ENCODE measurements around the gene ZNF256. TPM values are rescaled to one million over a fixed set of nuclear protein-coding genes. Genes with fewer than 3 reads are reported as not detected.

Gene ZNF256
- 4.7 and 5.5 TPM in 2 replicates for total RNA-seq

GRCh38 chr19:57947419-57948134, at the start of gene ZNF256:
Gene ZNF256, minus strand, starts transcription at chr19:57947706. Its CDS starts 232 bp downstream, at chr19:57947474.

GRCh38 chr19:57974434-57974833, 26.9 kb upstream of the ZNF256 start, which contains the start of gene C19orf18:
Gene C19orf18, minus strand, starts transcription at chr19:57974534. Its CDS starts 102 bp downstream, at chr19:57974432.

GRCh38 chr19:57934820-57935665, 12.5 kb downstream of the ZNF256 start, which contains the start of gene ZNF418:
Gene ZNF418, minus strand, starts transcription at chr19:57935402. Its CDS starts 1,580 bp downstream, at chr19:57933822.

GRCh38 chr19:57916168-57916995, 31.1 kb downstream of the ZNF256 start, which contains the start of gene ZNF417:
Gene ZNF417, minus strand, starts transcription at chr19:57916592. Its CDS starts 181 bp downstream, at chr19:57916411.

Other genes with a start within 250 kb of the ZNF256 start
- 0.79 and 1.6 TPM in 2 replicates for gene ZNF154, start 238.5 kb downstream of the ZNF256 start, total RNA-seq
- 4.5 and 5.1 TPM in 2 replicates for gene ZNF671, start 220.1 kb downstream of the ZNF256 start, total RNA-seq
- 13.4 and 17.6 TPM in 2 replicates for gene ZNF776, start 200.9 kb downstream of the ZNF256 start, total RNA-seq
- 19.8 and 21.7 TPM in 2 replicates for gene ZNF586, start 178.0 kb downstream of the ZNF256 start, total RNA-seq
- 8.0 and 9.1 TPM in 2 replicates for gene ZNF552, start 132.8 kb downstream of the ZNF256 start, total RNA-seq
- gene ZNF587B, start 117.4 kb downstream of the ZNF256 start, total RNA-seq = 23.7 and 48.5 TPM in 2 replicates
- gene ZNF587, start 97.8 kb downstream of the ZNF256 start, total RNA-seq = 35.4 and 47.7 TPM in 2 replicates
- 10.3 and 16.5 TPM in 2 replicates for gene ZNF814, start 58.7 kb downstream of the ZNF256 start, total RNA-seq
- 11.1 and 12.4 TPM in 2 replicates for gene ZNF417, start 31.1 kb downstream of the ZNF256 start, total RNA-seq
- 2.4 and 5.5 TPM in 2 replicates for gene ZNF418, start 12.3 kb downstream of the ZNF256 start, total RNA-seq
- 0.13 TPM in 1 of 2 replicates, not detected in the other for gene C19orf18, start 26.8 kb upstream of the ZNF256 start, total RNA-seq
- gene ZNF606, start 55.1 kb upstream of the ZNF256 start, total RNA-seq = 11.7 and 14.8 TPM in 2 replicates
- gene ZSCAN1, start 86.3 kb upstream of the ZNF256 start, total RNA-seq = not detected in 2 replicates
- 0.14 and 0.80 TPM in 2 replicates for gene ZNF135, start 111.6 kb upstream of the ZNF256 start, total RNA-seq
- gene ZSCAN18, start 150.5 kb upstream of the ZNF256 start, total RNA-seq = 13.9 and 17.6 TPM in 2 replicates
- 8.8 and 9.5 TPM in 2 replicates for gene ZNF329, start 203.1 kb upstream of the ZNF256 start, total RNA-seq
- 19.2 and 23.0 TPM in 2 replicates for gene ZNF274, start 235.4 kb upstream of the ZNF256 start, total RNA-seq